ENCODE data around the gene CEPT1. TPM values are rescaled to one million over a fixed set of nuclear protein-coding genes. Genes with fewer than 3 reads are reported as not detected.

Gene CEPT1
- total and polyA plus RNA-seq, 2 of the 4 experiments (the other 2 are of a cell fraction), result 13.3 to 27.4 TPM

DNA sequence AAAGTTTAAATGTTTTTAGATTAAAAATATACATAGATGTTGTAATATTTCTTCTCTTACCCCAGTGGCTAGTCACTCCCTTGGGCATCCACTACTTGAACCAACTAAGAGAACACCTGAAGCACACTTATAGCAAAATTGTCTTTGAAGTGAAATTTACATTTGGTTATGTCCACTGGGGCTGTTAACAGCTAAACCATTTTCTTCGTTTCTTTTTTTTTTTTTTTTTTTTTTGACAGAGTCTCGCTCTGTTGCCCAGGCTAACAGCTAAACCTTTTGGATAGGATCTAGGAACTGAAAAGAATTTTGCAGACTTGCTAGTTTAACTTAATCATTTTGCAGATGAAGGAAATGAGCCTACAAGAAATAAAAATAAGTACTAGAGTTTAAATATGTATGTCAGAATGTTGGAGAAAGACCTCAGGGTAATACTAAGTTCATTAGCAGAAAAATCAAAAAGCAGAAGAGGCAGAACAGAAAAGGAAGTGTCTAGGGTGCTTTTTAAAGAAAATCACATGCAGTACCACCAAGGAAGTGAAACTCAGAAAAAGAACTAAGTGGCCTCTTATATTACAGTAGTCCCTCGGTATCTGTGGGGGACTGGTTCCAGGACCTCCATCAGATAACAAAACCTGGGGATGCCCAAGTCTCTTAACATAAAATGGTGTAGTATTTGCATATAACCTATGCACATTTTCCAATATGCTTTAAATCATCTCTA, 11.9 kb upstream of the CEPT1 start:
- no peak for ATAC-seq (ENCODE audit: low read depth)
- Histone ChIP-seq H4K8ac (ENCODE audit: low read depth in 2 of 2, low read length in 2 of 2) (no peak overlapping the region), H4K5ac (ENCODE audit: low read depth, low read length) (no peak overlapping the region), H3K4ac (ENCODE audit: low read depth, low read length) (no peak overlapping the region), H3K27me3 (ENCODE audit: control insufficient read depth, insufficient read depth, low read length) (no peaks in the 10 kb centered on the region), H3K14ac (replicated peaks; ENCODE audit: low read depth, low read length) (no peak overlapping the region), H3K36me3 (ENCODE audit: control insufficient read depth, insufficient read depth, low read length) (peaks cover 13% of the 10 kb centered on the region), H2BK15ac (ENCODE audit: low read depth, low read length) (no peak overlapping the region), H3K79me1 (ENCODE audit: low read depth in 1 of 2, low read length in 2 of 2) (peaks cover 0 to 4% of the 10 kb centered on the region in 2 experiments; a peak in 1 of 4 replicates), H3K9ac (ENCODE audit: low read depth, low read length) (no peak overlapping the region), H3K4me2 (ENCODE audit: low read depth, low read length) (no peak overlapping the region), H2AK5ac (ENCODE audit: low read depth, low read length) (no peak overlapping the region), H2AFZ (replicated peaks; ENCODE audit: low read length, poor library complexity) (no peak overlapping the region), H3K18ac (ENCODE audit: low read depth, low read length) (no peak overlapping the region), H2AK9ac (replicated peaks; ENCODE audit: low read depth, low read length, poor library complexity) (no peak overlapping the region), H2BK20ac (ENCODE audit: low read depth, low read length) (no peak overlapping the region), H3K9me1 (ENCODE audit: insufficient read depth, low read length) (no peaks in the 10 kb centered on the region; the same call in 1 of the 2 replicates), H3K23ac (ENCODE audit: low read depth, low read length) (no peak overlapping the region), H2BK120ac (ENCODE audit: low read depth, low read length) (no peak overlapping the region), H3K9me3 (ENCODE audit: control insufficient read depth, insufficient read depth, low read length) (no peaks in the 10 kb centered on the region), H2BK5ac (ENCODE audit: low read depth, low read length, poor library complexity, severe bottlenecking) (no peak overlapping the region), H4K20me1 (ENCODE audit: insufficient read depth, low read length) (no peaks in the 10 kb centered on the region), H3K4me3 (ENCODE audit: insufficient read depth, low read depth, low read length) (no peak overlapping the region), H3K27ac (ENCODE audit: insufficient read depth, low read length) (no peak overlapping the region), H3K56ac (ENCODE audit: extremely low read depth, insufficient read depth, low read length) (no peak overlapping the region), H3K4me1 (ENCODE audit: control insufficient read depth, insufficient read depth, low read length) (no peaks in the 10 kb centered on the region), H4K91ac (ENCODE audit: insufficient read depth, low read depth, low read length) (no peak overlapping the region)
- no TSS peak for BruUV-seq (replicated peaks)
- dilution Hi-C loops (cut with HindIII; ENCODE audit: low sequenced_read_pairs, unreplicated experiment) (no loop called here), in situ Hi-C loops (cut with MboI; ENCODE audit: low sequenced_read_pairs) (no loop called here), intact Hi-C loops (cut with micrococcal nuclease) (no loop called here)
- POLR2A ChIA-PET (ENCODE audit: unreplicated experiment), result no interaction called here
- CTCF ChIA-PET, result interaction anchor here (0.6 kb wide), 1 partner anchor 23 kb away, joined by 3 read pairs; no protein-coding TSS in a partner anchor
- no CpG with 5 or more reads among the region's 3 CpGs for WGBS, 2 experiments (ENCODE audit: extremely low coverage in 2 of 2, insufficient read length in 1 of 2)
- TF ChIP-seq CHD1 (IDR thresholded peaks at IDR 0.05; ENCODE audit: low read depth, low read length), result no peak
- no peak for TF ChIP-seq FOS (IDR thresholded peaks at IDR 0.05; ENCODE audit: low read depth, low read length)
- TF ChIP-seq SMC3 (IDR thresholded peaks at IDR 0.05; ENCODE audit: low read depth, low read length), result no peak
- no peak for TF ChIP-seq NFE2L2 (IDR thresholded peaks at IDR 0.05; ENCODE audit: low read depth, low read length)
- no peak for TF ChIP-seq RAD21 (IDR thresholded peaks at IDR 0.05; ENCODE audit: low read length)
- no peak for TF ChIP-seq USF2 (IDR thresholded peaks at IDR 0.05; ENCODE audit: low read depth, low read length)
- no peak for DNase-seq

Data from IMR-90 (cell line).